HepG2 (cell line): Measurements from ENCODE around the gene CTNNBIP1. TPM values are rescaled to one million over a fixed set of nuclear protein-coding genes. Genes with fewer than 3 reads are reported as not detected.
A peak's percentile ranks its signal among the peaks of the same experiment; 100 is the strongest.

Experiments
- ATAC-seq: fragments of 200-7000 bp; cut with Tn5 transposase; 3 replicates; pipeline ENCODE4 v1.9.1; 2020; ENCODE audit warnings: mild to moderate bottlenecking, moderate library complexity
- BruUV-seq: library from RNA; stranded (reverse); fragments of 400-500 nt; replicated peaks from 2 replicates; lab custom pipeline; 2021; lab: Mats Ljungman, UMichigan
- CTCF ChIA-PET: fragments of 300-600 bp; formaldehyde crosslinking; extraction: SDS; loops from one replicate; lab custom pipeline; 2021; ENCODE audit warnings: low total read pairs, inconsistent platforms, low intra/inter-chr PET ratio; lab: Yijun Ruan, JAX
- POLR2A ChIA-PET: fragments of 350-600 bp; sonication (Branson Sonifier 250); formaldehyde crosslinking; loops from one replicate; lab custom pipeline; 2020; ENCODE audit warnings: antibody characterized with exemption, inconsistent platforms; lab: Yijun Ruan, JAX
- DNase-seq: peaks from one replicate; pipeline ENCODE4 v3.0.0-alpha.2; 2015; ENCODE audit warnings: low spot score
- FAIRE-seq: peaks from 3 replicates; lab custom pipeline; 2011; peaks lifted over from hg19 to GRCh38; lab: Jason Lieb, UNC
- H2AFZ ChIP-seq: one replicate; pipeline ENCODE4 v1.6.1; 2011; ENCODE audit warnings: low read length, inconsistent platforms
- H3K27ac ChIP-seq: fragments of 300-600 bp; 3 replicates; pipeline ENCODE4 v1.8.0; 2011; ENCODE audit warnings: mixed run types, mild to moderate bottlenecking, mixed read lengths, low read length, inconsistent platforms; ENCODE audit not compliant: insufficient read depth; ENCODE audit errors: extremely low read length
- H3K27me3 ChIP-seq, 2 experiments: fragments of 200-600 bp in 1 of 2; 2 replicates in 1 of 2; 3 replicates in 1 of 2; pipeline versions ENCODE4 v1.6.0 to v1.8.0; 2011; ENCODE audit warnings: low read length in 2 of 2, mild to moderate bottlenecking in 2 of 2, moderate library complexity in 2 of 2, inconsistent platforms in 1 of 2; ENCODE audit not compliant: insufficient read depth in 2 of 2, control insufficient read depth in 1 of 2
- H3K36me3 ChIP-seq, 2 experiments: fragments of 200-600 bp in 1 of 2; replicated peaks in 1 of 2; 2 replicates in 1 of 2; 3 replicates in 1 of 2; pipeline versions ENCODE4 v1.5.1 to v1.8.0; 2011; ENCODE audit warnings: low read length in 2 of 2, inconsistent platforms in 1 of 2; ENCODE audit not compliant: insufficient read depth in 2 of 2, control insufficient read depth in 1 of 2
- H3K4me1 ChIP-seq: 2 replicates; pipeline ENCODE4 v1.5.1; 2012; ENCODE audit warnings: low read length, inconsistent platforms; ENCODE audit not compliant: insufficient read depth
- H3K4me2 ChIP-seq: 2 replicates; pipeline ENCODE4 v1.6.0; 2011; ENCODE audit warnings: low read depth, low read length, inconsistent platforms
- H3K4me3 ChIP-seq, 3 experiments: fragments of 200-600 bp in 1 of 3; sonication (generic), shearing (Covaris generic) in 1 of 3; replicated peaks in 1 of 3; 2 replicates each; pipeline ENCODE4 v1.5.1; 2011 to 2016; ENCODE audit warnings: low read length in 3 of 3, inconsistent platforms in 2 of 3, low read depth in 2 of 3, mild to moderate bottlenecking in 2 of 3, control low read depth in 1 of 3, mixed read lengths in 1 of 3; ENCODE audit not compliant: insufficient read depth in 1 of 3
- H3K79me2 ChIP-seq: one replicate; pipeline ENCODE4 v1.6.1; 2011; ENCODE audit warnings: low read length, inconsistent platforms; ENCODE audit not compliant: insufficient read depth
- H3K9ac ChIP-seq: 2 replicates; pipeline ENCODE4 v1.6.0; 2011; ENCODE audit warnings: mild to moderate bottlenecking, low read depth, low read length, inconsistent platforms; ENCODE audit not compliant: insufficient read depth
- H3K9me3 ChIP-seq: 2 replicates; pipeline ENCODE4 v1.5.1; 2012; ENCODE audit warnings: mild to moderate bottlenecking, low read length
- H4K20me1 ChIP-seq: 2 replicates; pipeline ENCODE4 v1.6.0; 2011; ENCODE audit warnings: inconsistent platforms, mild to moderate bottlenecking, low read length, moderate library complexity; ENCODE audit not compliant: insufficient read depth
- GLMP ChIP-seq: sonication (generic); formaldehyde crosslinking; IDR thresholded peaks from 2 replicates; pipeline ENCODE4 v1.9.0; 2021; ENCODE audit warnings: missing genetic modification reagents, mild to moderate bottlenecking, borderline replicate concordance
- HNRNPH1 ChIP-seq: fragments of 200-400 bp; formaldehyde crosslinking; optimal IDR thresholded peaks from 2 replicates; pipeline ENCODE3; 2017; ENCODE audit warnings: mild to moderate bottlenecking, low read depth, low read length
- HNRNPL ChIP-seq: fragments of 200-400 bp; formaldehyde crosslinking; IDR thresholded peaks from 2 replicates; pipeline ENCODE4 v1.6.1; 2017; ENCODE audit warnings: mild to moderate bottlenecking, low read depth, low read length
- KAT7 ChIP-seq: IDR thresholded peaks from 2 replicates; pipeline ENCODE4 v1.6.1; 2018; ENCODE audit warnings: borderline replicate concordance, missing compliant biosample characterization
- NBN ChIP-seq: fragments of 450-650 bp; conservative IDR thresholded peaks from 2 replicates; pipeline ENCODE4 v1.6.1; 2017
- NR2C2 ChIP-seq: sonication (generic); formaldehyde crosslinking; IDR thresholded peaks from 2 replicates; pipeline ENCODE4 v1.4.0; 2020; ENCODE audit warnings: missing genetic modification reagents, mild to moderate bottlenecking, moderate library complexity, borderline replicate concordance
- ONECUT2 ChIP-seq: sonication (generic); formaldehyde crosslinking; IDR thresholded peaks from 2 replicates; pipeline ENCODE4 v1.4.0; 2020; ENCODE audit warnings: missing genetic modification reagents
- RCOR2 ChIP-seq: IDR thresholded peaks from 2 replicates; pipeline ENCODE4 v1.6.1; 2016; ENCODE audit warnings: missing biosample characterization, missing genetic modification reagents
- SRY ChIP-seq: sonication (generic); formaldehyde crosslinking; IDR thresholded peaks from 2 replicates; pipeline ENCODE4 v1.8.0; 2022; ENCODE audit warnings: mild to moderate bottlenecking, missing genetic modification reagents
- ZNF121 ChIP-seq: sonication (generic); formaldehyde crosslinking; IDR thresholded peaks from 2 replicates; pipeline ENCODE4 v1.5.0; 2020; ENCODE audit warnings: mild to moderate bottlenecking, missing genetic modification reagents
- ZNF326 ChIP-seq: sonication (generic); formaldehyde crosslinking; IDR thresholded peaks from 2 replicates; pipeline ENCODE4 v1.4.0; 2020; ENCODE audit warnings: missing genetic modification reagents, borderline replicate concordance
- ZNF549 ChIP-seq: sonication (generic); formaldehyde crosslinking; IDR thresholded peaks from 2 replicates; pipeline ENCODE4 v1.5.0; 2020; ENCODE audit warnings: missing genetic modification reagents
- ZNF558 ChIP-seq: sonication (generic); formaldehyde crosslinking; IDR thresholded peaks from 2 replicates; pipeline ENCODE4 v1.9.0; 2022; ENCODE audit warnings: mild to moderate bottlenecking, missing genetic modification reagents, borderline replicate concordance
- ZNF574 ChIP-seq: sonication (generic); formaldehyde crosslinking; IDR thresholded peaks from 2 replicates; pipeline ENCODE4 v1.4.0; 2020; ENCODE audit warnings: missing genetic modification reagents
- WGBS: methylation state at CpG from one replicate; pipeline ENCODE4 v1.1.6; 2017; ENCODE audit warnings: low lambda C conversion rate; 5-methylcytosine and 5-hydroxymethylcytosine counted together
- in situ Hi-C: cut with HindIII; loops from 2 replicates; pipeline ENCODE4 v1.10.0; 2017; ENCODE audit warnings: low pct_unique_long_range_greater_than_20kb; ENCODE audit not compliant: extremely low pct_ligation_motif_present
- intact Hi-C: fragments of 100-400 bp; cut with micrococcal nuclease; formaldehyde crosslinking; loops from one replicate; pipeline ENCODE4 v1.10.0; 2022; ENCODE audit not compliant: unreplicated experiment
- polyA plus RNA-seq, 8 experiments: library from polyadenylated mRNA; depleted of rRNA in 3 of 8; stranded (reverse) in 7 of 8; unstranded in 1 of 8; fragments of >200 nt; fragmentation: Illumina TruSeq in 4 of 8; extraction: Trizol in 4 of 8; gene quantifications; 2 replicates each; pipeline versions ENCODE4 v1.2.1 to v1.2.3, GENCODE V29; 2011 to 2016; ENCODE audit warnings: low read depth in 4 of 8, missing spikeins in 1 of 8, mixed read lengths in 1 of 8; ENCODE audit not compliant: insufficient read depth in 1 of 8
- total RNA-seq, 5 experiments: library from RNA; depleted of rRNA; stranded (reverse); fragments of >200 nt; fragmentation: Illumina TruSeq; extraction: Trizol; gene quantifications; 2 replicates each; pipeline ENCODE4 v1.2.3, GENCODE V29; 2016; ENCODE audit warnings: low read depth in 1 of 5

The CTNNBIP1 gene
- total and polyA plus RNA-seq, 2 of the 13 experiments (the other 11 are each of a cell fraction or from before 2014, with no cell fraction given), result 71.7 to 83.0 TPM

GRCh38 chr1:9814619-9815018 is 95.5 kb downstream of the CTNNBIP1 start:
- TF ChIP-seq ZNF121, result peak; percentile 82; the same call in 1 of the 2 replicates
- TF ChIP-seq SRY (CRISPR knock-in tag), result no peak
- TF ChIP-seq GLMP (CRISPR knock-in tag), result no peak
- no peak for TF ChIP-seq RCOR2 (CRISPR knock-in tag)
- TF ChIP-seq, all 625 proteins: peak for 1
- FAIRE-seq (no peak), ATAC-seq (no peak), DNase-seq (no peak)
- CTCF ChIA-PET, result no interaction called here
- Histone ChIP-seq H3K36me3 (no peaks in the 10 kb centered on the region), H3K4me1 (peaks cover 58% of the 10 kb centered on the region), H3K4me2 (peak overlapping the region; percentile 59), H3K4me3 (no peak overlapping the region; a peak in 1 of 6 replicates), H3K27me3 (no peaks in the 10 kb centered on the region), H3K27ac (peak overlapping the region; percentile 77), H4K20me1 (no peaks in the 10 kb centered on the region), H3K9ac (0 out of 2 replicates have a peak overlapping the region, but pooled peaks have one; percentile 32), H3K9me3 (no peaks in the 10 kb centered on the region), H2AFZ (no peak overlapping the region), H3K79me2 (peaks cover 69% of the 10 kb centered on the region)
- intact Hi-C loops, result no loop called here
- POLR2A ChIA-PET, result interaction anchor here (0.9 kb wide), 1 partner anchor 12 kb away, joined by 3 read pairs; no protein-coding TSS in a partner anchor
- in situ Hi-C loops, result no loop called here
- no TSS peak for BruUV-seq
- WGBS, result 86% methylated on average over 6 of the region's 6 CpGs

GRCh38 chr1:9811239-9811966 is 98.7 kb downstream of the CTNNBIP1 start:
- Histone ChIP-seq H3K36me3 (no peaks in the 10 kb centered on the region; a peak in 1 of 5 replicates), H4K20me1 (no peaks in the 10 kb centered on the region), H3K27ac (no peak overlapping the region), H3K9me3 (no peaks in the 10 kb centered on the region), H3K9ac (no peak overlapping the region), H2AFZ (no peak overlapping the region), H3K79me2 (peaks cover 74% of the 10 kb centered on the region), H3K4me1 (peaks cover 38% of the 10 kb centered on the region), H3K4me2 (no peak overlapping the region), H3K4me3 (no peak overlapping the region), H3K27me3 (no peaks in the 10 kb centered on the region; a peak in 1 of 5 replicates)
- in situ Hi-C loops (no loop called here), intact Hi-C loops (no loop called here)
- DNase-seq, result no peak
- BruUV-seq, result no TSS peak
- ChIA-PET POLR2A (no interaction called here), CTCF (no interaction called here)
- FAIRE-seq, result no peak
- WGBS, result 88% methylated on average over 6 of the region's 6 CpGs
- ATAC-seq, result no peak
- TF ChIP-seq HNRNPH1, result no peak
- TF ChIP-seq ZNF549 (CRISPR knock-in tag), result no peak
- TF ChIP-seq ZNF558 (CRISPR knock-in tag), result no peak
- no peak for TF ChIP-seq KAT7
- TF ChIP-seq ZNF574 (CRISPR knock-in tag), result no peak
- no peak for TF ChIP-seq NBN
- no peak for TF ChIP-seq ONECUT2 (CRISPR knock-in tag)
- TF ChIP-seq ZNF326 (CRISPR knock-in tag), result no peak
- no peak for TF ChIP-seq NR2C2 (CRISPR knock-in tag)
- no peak for TF ChIP-seq HNRNPL
